ENCODE data around the gene MAD2L2.

Gene MAD2L2

GRCh38 chr1:11695861-11696260, 14.9 kb upstream of the MAD2L2 start:
- no peak for TF ChIP-seq POLR2AphosphoS5 (IDR thresholded peaks at IDR 0.05; ENCODE audit: low read depth, low read length)
- no peak for TF ChIP-seq SIN3A (IDR thresholded peaks at IDR 0.05; ENCODE audit: borderline replicate concordance, insufficient read depth, low read length)
- no peak for TF ChIP-seq FOXP2 (optimal IDR thresholded peaks at IDR 0.05; ENCODE audit: borderline replicate concordance, extremely low read depth, extremely low read length, insufficient read depth)
- no peak for TF ChIP-seq TAF1 (IDR thresholded peaks at IDR 0.05; ENCODE audit: borderline replicate concordance, insufficient read depth, low read length)
- TF ChIP-seq REST (IDR thresholded peaks at IDR 0.05; ENCODE audit: insufficient read depth in 1 of 2, low read depth in 2 of 2, low read length in 2 of 2): no peak

GRCh38 chr1:11693917-11694316, 13.0 kb upstream of the MAD2L2 start:
- TF ChIP-seq POLR2AphosphoS5 (IDR thresholded peaks at IDR 0.05; ENCODE audit: low read depth, low read length) (no peak), TAF1 (IDR thresholded peaks at IDR 0.05; ENCODE audit: borderline replicate concordance, insufficient read depth, low read length) (no peak), FOXP2 (optimal IDR thresholded peaks at IDR 0.05; ENCODE audit: borderline replicate concordance, extremely low read depth, extremely low read length, insufficient read depth) (no peak), SIN3A (IDR thresholded peaks at IDR 0.05; ENCODE audit: borderline replicate concordance, insufficient read depth, low read length) (no peak), REST (IDR thresholded peaks at IDR 0.05; ENCODE audit: insufficient read depth in 1 of 2, low read depth in 2 of 2, low read length in 2 of 2) (no peak)

GRCh38 chr1:11693024-11693590, 12.2 kb upstream of the MAD2L2 start:
- TF ChIP-seq TAF1 (IDR thresholded peaks at IDR 0.05; ENCODE audit: borderline replicate concordance, insufficient read depth, low read length) (no peak), FOXP2 (optimal IDR thresholded peaks at IDR 0.05; ENCODE audit: borderline replicate concordance, extremely low read depth, extremely low read length, insufficient read depth) (no peak), REST (IDR thresholded peaks at IDR 0.05; ENCODE audit: insufficient read depth in 1 of 2, low read depth in 2 of 2, low read length in 2 of 2) (no peak), SIN3A (IDR thresholded peaks at IDR 0.05; ENCODE audit: borderline replicate concordance, insufficient read depth, low read length) (no peak), POLR2AphosphoS5 (IDR thresholded peaks at IDR 0.05; ENCODE audit: low read depth, low read length) (no peak)

GRCh38 chr1:11691928-11692711, 11.2 kb upstream of the MAD2L2 start:
- TF ChIP-seq REST (IDR thresholded peaks at IDR 0.05; ENCODE audit: insufficient read depth in 1 of 2, low read depth in 2 of 2, low read length in 2 of 2): no peak
- no peak for TF ChIP-seq FOXP2 (optimal IDR thresholded peaks at IDR 0.05; ENCODE audit: borderline replicate concordance, extremely low read depth, extremely low read length, insufficient read depth)
- no peak for TF ChIP-seq POLR2AphosphoS5 (IDR thresholded peaks at IDR 0.05; ENCODE audit: low read depth, low read length)
- no peak for TF ChIP-seq TAF1 (IDR thresholded peaks at IDR 0.05; ENCODE audit: borderline replicate concordance, insufficient read depth, low read length)
- TF ChIP-seq SIN3A (IDR thresholded peaks at IDR 0.05; ENCODE audit: borderline replicate concordance, insufficient read depth, low read length): no peak

Data from PFSK-1 (cell line).